GM19025 (cell line): Measurements from ENCODE around the gene LYPD3.

Source experiments
- ATAC-seq: cut with Tn5 transposase; IDR thresholded peaks from one replicate; pipeline ENCODE4 v1.9.1; 2021; ENCODE audit warnings: mild to moderate bottlenecking, low read depth, moderate library complexity; ENCODE audit not compliant: unreplicated experiment

The LYPD3 gene

DNA sequence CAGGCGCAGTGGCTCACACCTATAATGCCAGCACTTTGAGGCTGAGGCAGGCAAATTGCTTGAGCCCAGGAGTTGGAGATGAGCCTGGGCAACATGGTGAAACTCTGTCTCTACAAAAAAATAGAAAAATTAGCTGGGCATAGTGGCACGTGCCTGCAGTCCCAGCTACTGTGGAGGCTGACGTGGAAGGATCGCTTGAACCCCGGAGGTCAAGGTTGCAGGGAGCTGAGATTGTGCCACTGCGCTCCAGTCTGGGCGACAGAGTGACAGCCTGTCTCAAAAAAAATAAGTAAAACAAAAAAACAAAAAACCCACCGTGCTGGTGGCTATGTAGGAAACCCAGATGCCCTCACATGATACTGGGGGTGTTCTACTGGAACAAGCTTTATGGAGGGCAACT, 22.8 kb upstream of the LYPD3 start:
- ATAC-seq, result no peak

DNA sequence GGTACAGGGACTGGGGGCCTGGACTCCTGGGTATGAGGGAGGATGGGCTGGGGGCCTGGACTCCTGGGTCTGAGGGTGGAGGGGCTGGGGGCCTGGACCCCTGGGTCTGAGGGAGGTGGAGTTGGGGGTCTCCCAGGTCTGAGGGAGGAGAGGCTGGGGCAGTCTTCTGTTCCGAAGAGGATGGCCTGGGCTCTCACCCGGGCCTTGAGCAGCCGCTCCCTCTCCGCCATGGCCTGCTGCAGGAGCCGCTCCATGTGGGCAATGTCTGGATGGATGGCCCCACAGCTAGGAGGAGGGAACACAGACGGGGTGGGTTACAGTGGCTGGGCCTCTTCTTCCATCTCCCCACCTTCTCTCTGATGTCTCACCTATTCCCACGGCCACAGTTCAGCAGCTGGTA, 21.0 kb upstream of the LYPD3 start:
- no peak for ATAC-seq

DNA sequence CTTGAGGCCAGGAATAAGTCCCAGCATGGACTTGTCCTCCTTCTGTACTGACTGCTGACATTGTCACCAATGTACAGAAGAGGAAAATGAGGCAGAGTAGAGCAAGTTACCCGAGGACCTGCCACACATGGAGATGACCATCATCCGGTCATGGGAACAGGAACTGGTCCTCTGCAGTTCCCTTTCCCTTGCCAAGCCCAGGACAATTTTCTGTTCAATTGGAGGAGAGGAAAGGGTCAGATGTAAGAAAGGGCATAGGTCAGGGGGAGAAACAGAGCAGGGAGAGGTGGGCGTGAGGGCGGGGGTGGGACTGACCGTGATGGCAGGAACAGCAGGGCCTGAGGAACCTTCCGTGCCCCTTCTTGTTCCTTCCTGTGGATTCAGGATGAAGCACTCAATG, 20.5 kb upstream of the LYPD3 start:
- no peak for ATAC-seq

DNA sequence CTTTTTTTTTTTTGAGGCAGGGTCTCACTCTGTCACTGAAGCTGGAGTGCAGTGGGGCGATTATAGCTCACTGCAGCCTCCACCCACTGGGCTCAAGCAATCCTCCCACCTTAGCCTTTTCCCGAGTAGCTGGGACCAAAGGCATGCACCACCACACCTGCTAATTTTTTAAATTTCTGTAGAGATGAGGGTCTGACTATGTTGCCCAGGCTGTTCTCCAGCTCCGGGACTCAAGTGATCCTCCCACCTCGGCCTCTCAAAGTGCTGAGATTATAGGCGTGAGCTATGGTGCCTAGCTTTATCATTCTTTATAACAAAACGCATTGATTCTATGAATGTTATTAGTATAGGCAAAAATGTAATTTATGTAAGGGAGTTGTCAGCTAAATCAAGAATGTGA, 17.9 kb upstream of the LYPD3 start:
- ATAC-seq, result no peak

DNA sequence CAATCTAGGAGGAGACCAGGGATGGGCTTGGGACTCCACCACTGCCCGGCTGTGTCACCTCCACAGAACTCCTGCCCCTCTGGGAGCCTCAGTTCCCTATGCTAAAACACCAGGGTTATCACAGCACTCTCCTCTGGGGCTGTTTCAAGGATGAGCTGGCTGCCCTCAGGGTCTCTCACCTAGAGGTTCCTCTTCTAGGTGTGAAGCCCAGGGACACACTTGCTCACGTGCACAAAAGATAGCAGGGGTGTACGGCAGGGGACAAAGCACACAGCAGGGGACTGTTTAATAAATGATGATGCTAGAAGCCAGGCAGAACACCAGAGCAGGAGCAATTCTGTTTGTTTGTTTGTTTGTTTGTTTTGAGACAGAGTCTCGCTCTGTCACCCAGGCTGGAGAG, 16.8 kb upstream of the LYPD3 start:
- no peak for ATAC-seq

DNA sequence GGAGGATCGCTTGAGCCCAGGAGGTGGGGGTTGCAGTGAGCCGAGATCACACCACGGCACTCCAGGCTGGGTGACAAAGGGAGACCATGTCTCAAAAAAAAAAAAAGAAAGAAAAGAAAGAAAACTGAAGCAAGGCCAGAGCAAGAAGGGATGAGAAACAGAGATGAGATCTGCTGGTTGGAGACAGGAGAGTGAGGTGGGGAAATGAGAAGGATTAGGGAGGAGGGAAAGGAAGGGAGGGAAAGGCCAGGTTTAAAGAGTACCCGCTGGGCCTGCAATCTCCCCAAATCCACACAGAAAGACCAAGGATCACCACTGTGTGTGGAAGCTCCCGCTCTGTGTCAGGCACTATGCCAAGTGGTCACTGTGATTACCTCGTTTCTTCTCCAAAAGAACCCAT, 16.3 kb upstream of the LYPD3 start:
- ATAC-seq, result no peak

DNA sequence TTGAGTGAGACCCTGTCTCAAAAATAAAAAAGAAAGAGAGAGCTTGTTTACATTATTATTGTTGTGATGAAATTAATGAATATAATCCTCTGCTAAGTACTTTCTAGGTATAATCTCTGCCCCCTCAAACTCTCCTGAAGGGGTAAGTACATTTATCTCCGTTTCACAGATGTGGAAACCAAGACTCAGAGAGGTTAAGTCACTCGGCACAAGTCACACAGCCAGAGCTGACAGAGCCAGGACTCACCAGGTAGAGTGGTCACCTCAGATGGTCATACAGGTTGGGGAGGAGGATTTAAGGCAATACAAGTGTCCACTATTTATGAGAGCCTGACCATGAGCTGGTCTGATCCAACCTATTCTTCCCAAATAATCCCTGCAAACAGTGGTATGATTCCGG, 15.2 kb upstream of the LYPD3 start:
- ATAC-seq, result no peak

DNA sequence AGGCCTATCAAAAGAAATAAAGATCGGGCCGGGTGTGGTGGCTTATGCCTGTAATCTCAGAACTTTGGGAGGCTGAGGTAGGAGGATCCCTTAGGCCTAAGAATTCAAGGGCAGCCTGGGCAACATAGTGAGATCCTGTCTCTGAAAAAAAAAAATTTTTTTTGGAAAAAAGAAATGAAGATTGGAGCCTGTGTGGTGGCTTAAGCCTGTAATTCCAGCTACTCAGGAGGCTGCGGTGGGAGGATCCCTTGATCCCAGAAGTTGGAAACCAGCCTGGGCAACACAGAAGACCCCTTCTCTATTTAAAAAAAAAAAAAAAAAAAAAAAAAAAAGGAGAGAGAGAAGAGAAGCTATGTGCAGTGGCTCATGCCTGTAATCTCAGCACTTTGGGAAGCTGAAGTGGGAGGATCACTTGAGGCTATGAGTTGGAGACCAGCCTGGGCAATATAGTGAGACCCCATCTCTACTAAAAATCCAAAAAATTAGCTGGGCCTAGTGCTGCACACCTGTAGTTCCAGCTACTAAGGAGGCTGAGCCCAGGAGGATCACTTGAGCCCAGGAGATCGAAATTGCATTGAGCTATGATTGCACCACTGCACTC, 14.7 kb upstream of the LYPD3 start:
- no peak for ATAC-seq

DNA sequence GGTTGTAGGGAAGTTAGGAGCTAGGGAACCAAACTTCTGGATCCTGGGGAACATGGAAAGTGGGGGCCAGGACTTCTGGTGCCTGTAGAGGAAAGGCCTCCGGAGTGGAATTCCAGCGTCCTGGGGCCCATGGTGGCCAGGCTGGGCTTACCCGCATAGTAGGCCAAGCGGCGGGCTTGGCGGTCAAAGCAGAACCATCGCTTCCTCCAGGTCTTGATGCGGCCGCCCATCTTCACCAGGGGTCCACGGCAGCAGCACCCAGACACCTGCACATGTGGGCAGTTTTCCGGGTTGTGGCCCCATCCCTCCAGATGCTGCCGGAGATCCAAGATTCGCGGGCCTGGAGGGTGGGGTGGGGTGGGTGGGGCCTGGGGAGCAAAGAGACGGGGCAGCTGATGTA, 13.8 kb upstream of the LYPD3 start:
- ATAC-seq, result no peak

DNA sequence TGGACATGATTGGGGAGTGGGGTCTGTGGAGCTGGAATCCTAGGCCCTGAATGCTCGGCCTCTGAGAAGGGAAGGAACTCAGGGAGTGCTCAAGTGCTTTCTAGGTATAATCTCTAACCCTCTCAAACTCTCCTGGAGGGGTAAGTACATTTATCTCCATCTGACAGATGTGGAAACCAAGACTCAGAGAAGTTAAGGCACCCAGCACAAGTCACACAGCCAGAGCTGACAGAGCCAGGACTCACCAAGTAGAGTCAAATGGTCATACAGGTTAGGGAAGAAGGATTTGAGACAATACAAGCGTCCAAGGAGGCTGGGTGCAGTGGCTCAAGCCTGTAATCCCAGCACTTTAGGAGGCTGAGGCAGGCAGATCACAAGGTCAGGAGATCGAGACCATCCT, 12.9 kb upstream of the LYPD3 start:
- ATAC-seq, result no peak

DNA sequence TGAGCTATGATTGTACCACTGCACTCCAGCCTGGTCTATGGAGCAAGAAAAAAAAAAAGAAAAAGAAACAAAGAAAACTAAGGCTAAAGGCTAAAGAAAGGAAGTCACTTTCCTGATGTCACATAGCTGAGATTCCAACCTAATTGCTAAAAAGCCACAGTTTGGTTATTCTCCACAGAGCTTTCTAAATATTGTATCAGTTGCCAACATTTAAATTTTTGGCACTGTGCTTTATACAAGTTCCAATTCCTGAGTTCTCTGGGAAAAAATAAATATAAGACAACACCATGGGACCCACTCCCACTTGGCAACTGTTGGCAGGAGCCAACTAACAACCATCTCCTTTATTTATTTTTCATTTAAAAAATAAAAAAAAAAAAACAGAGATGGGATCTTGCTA, 11.2 kb upstream of the LYPD3 start:
- ATAC-seq, result no peak

DNA sequence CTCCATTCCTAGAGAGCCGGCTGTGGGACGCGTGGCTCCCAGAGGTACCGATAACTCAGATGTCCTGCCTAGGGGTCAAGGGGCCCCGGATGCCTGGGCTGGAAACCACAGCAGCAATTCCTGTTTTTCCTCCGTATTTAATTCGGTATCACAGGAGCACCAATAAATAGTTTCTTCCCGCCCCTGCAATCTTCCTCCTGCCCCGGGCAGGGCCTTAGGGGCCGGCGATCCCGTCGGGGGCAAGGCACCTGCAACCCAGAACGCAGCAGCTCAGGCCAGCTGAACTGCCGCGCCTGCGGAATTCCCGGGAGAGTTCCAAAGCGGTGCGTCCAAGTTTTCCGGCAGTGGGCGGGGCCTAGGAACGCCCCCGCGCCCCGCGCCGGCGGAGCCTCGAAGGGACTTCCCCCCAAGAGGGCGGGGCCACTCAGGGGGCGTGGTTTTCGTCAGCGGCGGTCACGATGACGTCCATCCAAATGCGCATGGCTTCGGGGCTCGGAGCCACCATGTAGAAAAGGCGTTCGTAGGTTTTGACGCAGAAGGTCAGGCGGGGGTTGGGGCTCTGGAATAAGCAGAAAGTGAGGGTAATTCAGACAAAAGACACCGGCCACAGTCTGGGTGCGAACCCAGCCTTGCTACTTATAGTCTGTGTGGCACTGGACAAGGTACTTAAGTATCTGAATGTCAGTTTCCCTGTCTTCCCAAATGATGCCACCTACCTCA, 9.7 kb upstream of the LYPD3 start:
- ATAC-seq, result peak; percentile 72

DNA sequence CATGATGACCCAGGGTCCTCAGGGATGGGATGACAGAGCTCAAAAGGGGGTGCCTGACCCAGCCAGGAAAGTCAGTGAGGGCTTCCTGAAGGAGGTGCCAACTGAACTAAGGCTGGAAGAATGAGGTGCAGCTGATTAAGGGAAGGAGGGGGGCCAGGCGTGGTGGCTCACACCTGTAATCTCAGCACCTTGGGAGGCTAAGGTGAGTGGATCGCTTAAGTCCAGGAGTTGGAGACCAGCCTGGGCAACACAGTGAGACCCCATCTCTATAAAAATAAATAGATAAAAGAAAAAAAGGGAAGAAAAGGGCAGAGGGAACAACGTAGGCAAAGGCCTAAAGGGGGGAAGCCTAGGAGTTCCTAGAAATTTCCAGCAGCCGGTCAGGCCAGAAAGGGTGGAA, 9.1 kb upstream of the LYPD3 start:
- no peak for ATAC-seq

DNA sequence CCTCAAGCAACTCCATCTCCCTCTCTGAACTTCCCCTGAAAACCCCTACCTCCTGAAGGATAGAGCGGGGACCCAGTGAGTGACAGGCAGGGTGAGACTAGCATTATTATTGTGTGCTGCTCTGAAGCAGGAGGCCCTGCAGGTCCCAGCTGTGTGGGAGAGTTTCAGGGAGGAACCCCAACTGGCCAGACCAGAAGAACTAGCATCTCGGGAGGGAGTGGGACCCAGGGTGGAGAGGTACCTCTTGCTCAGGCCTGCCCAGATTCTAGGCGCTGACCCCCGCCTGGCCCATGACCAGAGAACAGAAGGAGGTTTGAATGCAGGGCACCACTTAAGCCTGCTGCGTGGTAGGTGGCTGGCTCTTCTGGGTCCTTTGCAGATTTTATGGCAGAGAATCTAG, 5.7 kb upstream of the LYPD3 start:
- ATAC-seq, result no peak

DNA sequence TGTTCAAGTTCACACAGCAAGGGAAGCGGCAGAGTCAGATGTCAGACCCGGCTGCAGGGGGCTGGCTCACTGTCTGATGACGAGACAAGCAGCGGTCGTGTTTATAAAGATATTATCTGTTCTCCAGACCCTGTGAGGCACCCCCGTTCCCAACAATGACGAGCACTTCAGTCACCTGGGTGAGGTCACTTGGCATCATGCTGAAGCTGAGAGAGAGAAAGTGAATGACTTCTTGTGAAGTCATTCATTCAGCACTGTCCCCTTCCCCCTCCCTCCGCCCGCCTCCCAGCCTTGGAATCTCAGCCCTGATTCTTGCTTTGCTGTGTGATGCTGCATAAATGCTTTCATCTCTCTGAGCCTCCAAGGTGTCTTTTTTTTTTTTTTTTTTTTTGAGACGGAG, 4.9 kb upstream of the LYPD3 start:
- no peak for ATAC-seq

DNA sequence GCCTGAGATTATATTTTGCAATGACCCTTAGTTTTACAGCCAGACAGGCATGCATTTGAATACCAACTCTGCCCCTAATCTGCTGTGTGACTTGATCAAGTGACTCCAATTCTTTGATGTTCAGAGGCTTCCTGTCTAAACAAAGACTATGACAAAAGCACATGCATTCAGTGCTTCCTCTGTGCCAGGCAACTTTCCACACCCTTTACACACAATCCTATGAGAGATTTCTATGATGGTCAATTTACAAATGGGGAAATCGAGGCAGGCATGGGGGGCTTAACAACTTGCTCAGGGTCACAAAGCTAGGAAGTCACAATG, 3.7 kb upstream of the LYPD3 start:
- ATAC-seq, result no peak

DNA sequence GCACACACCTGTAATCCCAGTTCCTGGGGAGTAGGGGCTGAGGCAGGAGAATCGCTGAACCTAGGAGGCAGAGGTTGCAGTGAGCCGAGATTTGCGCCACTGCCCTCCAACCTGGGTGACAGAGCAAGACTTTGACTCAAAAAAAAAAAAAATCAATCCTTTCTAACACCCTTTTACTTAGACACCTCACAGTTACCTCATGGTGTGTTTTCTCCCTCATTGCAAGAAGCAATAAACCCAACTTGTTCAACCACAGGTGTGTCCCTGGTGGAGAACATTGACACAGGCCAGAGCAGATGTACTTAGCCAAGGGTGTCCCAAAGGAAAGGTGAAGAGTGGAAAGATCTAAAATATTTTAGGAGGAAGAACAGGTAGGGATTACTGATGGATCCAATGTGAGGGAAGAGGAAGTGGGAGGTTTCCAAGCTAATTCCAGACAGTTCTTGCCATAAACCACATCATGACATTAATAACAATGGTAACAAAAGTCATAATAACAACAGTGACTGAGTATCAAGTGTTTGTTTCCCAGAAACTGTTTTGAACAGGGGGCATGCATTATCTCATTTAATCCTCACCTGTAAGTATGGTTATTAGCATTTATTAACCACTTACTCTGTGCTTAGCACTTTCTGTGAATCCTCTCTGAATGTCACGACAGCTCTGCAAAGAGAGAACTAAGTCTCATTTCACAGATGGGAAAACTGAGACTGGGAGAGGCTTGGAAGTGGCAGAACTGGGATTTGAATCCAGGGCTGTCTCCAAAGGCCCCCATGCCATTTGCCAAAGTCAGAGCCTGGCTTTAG, 3.1 kb upstream of the LYPD3 start:
- ATAC-seq, result no peak

DNA sequence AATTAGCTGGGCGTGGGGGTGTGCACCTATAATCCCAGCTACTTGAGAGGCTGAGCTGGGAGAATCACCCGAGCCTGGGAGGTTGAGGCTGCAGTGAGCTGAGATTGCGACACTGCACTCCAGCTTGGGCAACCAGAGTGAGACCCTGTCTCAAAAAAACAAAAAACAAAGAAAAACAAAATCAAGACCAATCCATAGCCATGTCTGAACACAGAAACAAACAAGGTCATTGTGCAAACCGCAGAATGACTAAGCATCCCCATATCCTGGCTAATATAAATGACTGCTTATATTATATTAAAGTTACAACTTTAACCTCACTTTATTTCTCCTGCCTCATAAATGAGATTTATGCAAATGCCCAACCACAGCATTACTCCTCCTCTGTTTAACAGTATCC, 2.3 kb upstream of the LYPD3 start:
- ATAC-seq, result no peak

DNA sequence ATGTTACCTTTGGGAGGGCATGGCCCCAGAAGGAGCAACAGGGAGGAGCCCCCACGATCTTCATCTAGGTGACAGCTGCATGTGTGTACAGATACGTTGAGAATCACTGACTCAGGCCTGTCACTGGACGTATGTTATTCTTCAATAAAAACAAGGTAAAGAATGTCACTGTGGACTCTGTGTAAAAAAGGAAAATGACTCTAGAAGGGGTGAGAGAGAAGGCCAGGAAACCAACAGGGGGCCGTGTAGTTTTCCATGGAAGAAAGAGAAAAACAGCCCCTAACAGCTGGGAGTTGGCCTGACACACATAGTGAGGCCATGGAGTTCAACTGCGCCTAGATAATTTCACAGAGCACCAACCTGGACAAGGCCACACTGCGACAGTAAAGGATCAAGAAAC, 1.9 kb upstream of the LYPD3 start:
- ATAC-seq, result no peak

DNA sequence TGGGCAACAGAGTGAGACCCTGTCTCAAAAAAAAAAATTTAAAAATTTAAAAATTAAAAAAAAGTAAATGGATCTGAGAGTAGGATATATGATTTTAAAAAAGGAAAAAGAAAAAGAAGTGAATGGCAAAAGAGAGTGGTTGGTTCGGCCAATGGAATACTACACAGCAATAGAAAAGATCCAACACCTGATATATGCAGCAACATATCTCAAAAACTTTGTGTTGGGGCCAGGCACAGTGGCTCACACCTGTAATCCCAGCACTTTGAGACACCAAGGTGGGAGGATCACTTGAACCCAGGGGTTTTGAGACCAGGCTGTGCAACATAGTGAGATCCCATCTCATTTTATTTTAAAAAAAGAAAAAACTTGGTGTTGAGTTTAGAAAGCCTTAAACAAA, 1.4 kb upstream of the LYPD3 start:
- no peak for ATAC-seq

DNA sequence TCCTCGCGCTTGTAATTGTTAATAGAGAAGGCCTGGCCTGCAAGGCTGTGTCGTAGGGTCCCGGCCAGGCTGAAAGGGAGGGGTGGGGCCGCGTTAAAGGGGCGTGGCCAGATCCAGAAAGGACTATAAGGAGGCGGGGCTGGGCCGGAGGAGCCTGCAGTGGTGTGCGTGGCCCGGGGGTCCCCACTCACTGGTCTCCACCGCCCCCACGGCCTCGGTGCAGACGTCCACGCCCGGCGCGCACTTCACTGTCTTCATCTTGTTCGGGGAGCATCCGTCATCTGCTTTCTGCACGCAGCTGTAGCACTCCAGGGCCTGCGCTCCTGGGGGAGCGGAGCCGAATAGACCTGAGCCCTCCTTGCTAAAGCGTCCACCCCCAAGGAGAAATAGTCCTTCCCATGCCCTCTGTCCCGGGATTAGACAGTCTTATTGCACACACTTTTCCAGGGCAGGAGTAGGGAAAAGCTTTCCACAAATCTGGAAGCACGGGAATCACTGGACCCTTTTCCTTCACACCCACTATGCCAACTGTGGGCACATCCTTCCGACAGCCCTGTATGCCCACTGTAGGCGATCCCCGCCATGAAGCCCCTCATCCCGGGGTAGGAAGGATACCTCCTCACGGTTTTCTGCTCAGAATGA, 1.2 kb downstream of the LYPD3 start:
- peak; percentile 27 for ATAC-seq
